GM12891 (cell line): Measurements from ENCODE around the gene MAST2.

Source experiments
- POLR2A ChIP-seq: IDR thresholded peaks from 2 replicates; pipeline ENCODE4 v1.6.1; 2011; ENCODE audit warnings: low read depth, low read length, control low read depth
- POLR2AphosphoS5 ChIP-seq: IDR thresholded peaks from 2 replicates; pipeline ENCODE4 v1.6.1; 2011; ENCODE audit warnings: low read depth, low read length, control low read depth
- SPI1 ChIP-seq: IDR thresholded peaks from 2 replicates; pipeline ENCODE4 v1.6.1; 2011; ENCODE audit warnings: low read depth, low read length, control low read depth
- TAF1 ChIP-seq: IDR thresholded peaks from 2 replicates; pipeline ENCODE4 v1.6.1; 2011; ENCODE audit warnings: low read depth, low read length, control low read depth

GRCh38 chr1:45828841-45829240, 25.4 kb downstream of the MAST2 start:
- no peak for TF ChIP-seq POLR2AphosphoS5
- TF ChIP-seq TAF1, result no peak
- no peak for TF ChIP-seq POLR2A
- no peak for TF ChIP-seq SPI1
